ENCODE data around the gene EDEM2. TPM values are rescaled to one million over a fixed set of nuclear protein-coding genes. Genes with fewer than 3 reads are reported as not detected.
"Not testable (repeated sequence)": the region's sequence is repeated elsewhere in the genome, so short reads cannot be mapped to it uniquely, and the experiment has no call there.

The EDEM2 gene
- total RNA-seq, 2 donors from 2014 or later: 27.9 to 30.6 TPM

DNA sequence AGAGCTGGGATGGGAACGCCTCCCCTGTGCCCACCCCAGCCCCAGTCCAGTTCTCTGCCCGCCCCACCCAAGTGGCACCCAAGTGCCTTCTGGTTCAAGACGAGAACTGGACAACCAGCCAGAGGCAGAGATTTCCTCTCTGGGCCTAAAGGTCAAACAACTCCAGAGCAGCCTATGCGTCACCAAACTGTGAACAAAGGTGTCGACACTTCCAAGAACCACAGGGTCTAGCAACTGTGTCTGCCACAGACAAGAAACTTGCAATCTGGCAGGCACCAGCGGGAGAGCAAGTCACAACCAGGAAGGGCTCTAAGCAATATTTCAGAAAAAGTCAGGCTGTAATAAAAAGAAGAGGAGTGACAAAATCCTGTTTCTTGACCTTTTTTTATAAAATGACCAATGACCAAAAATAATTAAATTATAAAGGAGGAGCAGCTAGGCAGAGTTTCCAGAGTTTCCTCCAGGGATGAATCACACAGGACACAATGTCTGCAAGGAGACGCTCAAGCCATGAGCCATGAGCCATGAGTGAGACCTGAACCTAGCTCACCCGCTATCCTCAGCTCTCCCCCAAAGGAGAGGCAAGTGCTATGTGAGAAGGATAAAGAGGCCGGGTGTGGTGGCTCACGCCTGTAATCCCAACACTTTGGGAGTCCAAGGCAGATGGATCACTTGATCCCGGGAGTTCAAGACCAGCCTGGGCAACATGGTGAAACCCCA, 11.1 kb downstream of the EDEM2 start:
- intact Hi-C loops (cut with DNase I): no loop called here
- DNase-seq (ENCODE audit: low spot score): peak; percentile 91

DNA sequence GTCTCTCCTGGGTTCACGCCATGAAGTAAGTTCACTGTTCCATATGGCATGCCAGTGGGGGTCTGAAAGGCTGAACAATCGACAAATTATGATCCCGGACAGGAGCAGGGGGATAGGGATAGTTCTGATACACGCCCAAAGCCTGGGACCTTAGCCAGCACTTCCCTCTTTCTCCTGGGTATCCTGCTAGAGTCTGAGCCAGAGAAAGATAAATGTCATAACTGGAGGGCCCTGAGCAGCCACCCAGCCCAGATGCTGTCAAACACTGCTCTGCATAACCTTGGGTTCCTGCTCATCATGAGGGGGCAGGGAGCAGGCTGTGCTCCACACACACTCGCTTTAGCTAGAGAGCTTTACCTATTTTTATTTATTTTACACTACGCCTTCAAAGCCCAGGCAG, 12.3 kb downstream of the EDEM2 start:
- intact Hi-C loops (cut with DNase I): no loop called here
- peak; percentile 79 for DNase-seq (ENCODE audit: low spot score)

DNA sequence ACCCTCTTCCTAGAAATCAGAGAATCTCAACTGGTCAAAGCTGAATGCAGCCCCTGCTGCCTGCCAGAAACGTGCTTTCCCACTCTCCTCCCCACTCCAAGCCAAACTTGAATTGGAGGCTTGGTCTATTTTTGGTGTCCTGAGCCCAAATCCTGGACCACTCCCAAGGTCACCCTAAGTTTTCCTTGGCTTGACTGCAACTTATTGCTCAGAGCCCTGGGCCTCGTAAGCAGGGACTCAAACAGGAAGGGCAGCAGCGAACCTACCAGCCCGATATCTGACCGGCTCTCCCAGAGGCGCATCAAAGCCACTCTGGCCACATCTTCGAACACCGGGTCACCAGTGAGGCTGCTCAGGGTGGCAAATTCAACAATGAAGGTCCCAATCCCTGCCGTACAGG, 12.7 kb downstream of the EDEM2 start:
- intact Hi-C loops (cut with DNase I): no loop called here
- peak; percentile 89 for DNase-seq (ENCODE audit: low spot score)

DNA sequence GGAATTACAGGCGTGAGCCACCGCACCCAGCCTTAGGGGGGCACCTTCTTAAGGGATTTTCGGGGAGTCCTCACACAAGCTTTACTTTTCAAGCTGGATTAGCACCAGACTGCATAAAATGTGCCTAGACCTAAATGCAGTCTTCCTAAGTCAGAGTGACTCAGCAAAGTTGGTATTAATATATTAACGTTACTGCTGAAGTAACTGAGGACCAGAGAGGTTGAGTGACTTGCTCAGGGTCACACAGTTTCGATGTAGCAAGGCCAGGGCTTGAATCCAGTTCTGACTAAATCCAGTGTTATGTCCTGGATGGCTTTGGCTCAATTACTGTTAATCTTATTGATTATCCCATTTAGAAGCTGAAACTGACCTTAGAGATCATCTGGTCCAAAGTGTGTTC, 13.4 kb downstream of the EDEM2 start:
- DNase-seq (ENCODE audit: low spot score): no peak
- intact Hi-C loops (cut with DNase I): no loop called here

DNA sequence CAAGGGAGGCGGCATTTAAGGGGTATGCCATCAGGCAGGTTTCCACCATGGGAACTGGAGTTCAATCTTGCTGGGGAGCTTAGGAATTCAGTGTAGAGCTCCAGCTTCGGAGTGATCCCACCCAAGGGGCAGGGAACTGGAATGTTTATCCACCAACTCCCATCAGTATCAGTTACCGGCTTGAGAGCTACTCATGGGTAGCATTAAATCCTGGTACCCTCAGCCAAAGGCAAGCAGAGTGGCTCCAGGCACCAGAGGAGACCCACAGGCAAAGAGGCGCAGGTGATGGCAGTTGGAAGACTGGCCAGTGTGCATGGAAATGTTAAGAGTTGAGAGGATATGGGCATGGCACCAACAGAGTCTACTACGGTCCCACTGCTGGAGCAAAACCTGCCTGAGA, 14.1 kb downstream of the EDEM2 start:
- peak; percentile 54 for DNase-seq (ENCODE audit: low spot score)
- intact Hi-C loops (cut with DNase I): no loop called here

GRCh38 chr20:35131934-35132333, 15.2 kb downstream of the EDEM2 start:
- intact Hi-C loops (cut with DNase I): no loop called here
- DNase-seq (ENCODE audit: low spot score): no peak

DNA sequence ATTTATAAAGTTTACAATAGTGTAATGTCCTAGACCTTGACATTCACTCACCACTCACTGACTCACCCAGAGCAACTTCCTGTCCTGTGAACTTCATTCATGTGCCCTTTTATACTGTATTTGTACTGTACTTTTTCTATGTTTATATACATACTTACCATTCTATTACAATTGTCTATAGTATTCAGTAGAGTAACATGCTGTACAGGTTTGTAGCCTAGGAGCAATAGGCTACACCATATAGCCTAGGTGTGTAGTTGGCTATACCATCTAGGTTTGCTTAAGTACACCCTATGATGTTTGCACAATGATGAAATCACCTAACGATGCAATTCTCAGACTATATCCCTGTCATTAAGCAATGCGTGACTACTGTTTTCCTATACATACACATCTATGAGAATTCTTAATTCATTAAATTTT, 17.5 kb downstream of the EDEM2 start:
- intact Hi-C loops (cut with DNase I): no loop called here
- no peak for DNase-seq (ENCODE audit: low spot score)

DNA sequence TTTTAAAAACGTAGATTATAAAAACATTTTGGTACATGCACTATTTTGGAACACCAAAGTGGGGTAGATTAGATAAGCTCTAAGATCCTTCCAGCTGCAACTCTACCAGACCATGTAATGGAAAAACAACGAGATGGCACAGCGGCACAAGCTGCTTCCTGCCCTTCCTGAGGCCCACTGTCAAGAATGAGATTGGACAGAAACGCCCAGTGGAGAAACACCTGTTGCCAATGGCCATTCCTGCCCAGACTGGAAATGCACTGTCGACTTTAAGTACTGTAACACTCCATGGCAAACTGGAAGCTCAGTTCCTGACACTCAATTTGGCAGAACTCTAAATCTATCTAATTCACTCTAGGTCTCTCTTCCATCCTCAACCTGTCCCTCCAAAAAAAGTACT, 21.4 kb downstream of the EDEM2 start:
- no peak for DNase-seq (ENCODE audit: low spot score)
- intact Hi-C loops (cut with DNase I): no loop called here

- DNase-seq (ENCODE audit: low spot score): no peak
- intact Hi-C loops (cut with DNase I): no loop called here
Observed at GRCh38 chr20:35122756-35123405, 24.3 kb downstream of the EDEM2 start.

GRCh38 chr20:35121186-35121585, 25.9 kb downstream of the EDEM2 start:
- DNase-seq (ENCODE audit: low spot score): no peak
- intact Hi-C loops (cut with DNase I): no loop called here

DNA sequence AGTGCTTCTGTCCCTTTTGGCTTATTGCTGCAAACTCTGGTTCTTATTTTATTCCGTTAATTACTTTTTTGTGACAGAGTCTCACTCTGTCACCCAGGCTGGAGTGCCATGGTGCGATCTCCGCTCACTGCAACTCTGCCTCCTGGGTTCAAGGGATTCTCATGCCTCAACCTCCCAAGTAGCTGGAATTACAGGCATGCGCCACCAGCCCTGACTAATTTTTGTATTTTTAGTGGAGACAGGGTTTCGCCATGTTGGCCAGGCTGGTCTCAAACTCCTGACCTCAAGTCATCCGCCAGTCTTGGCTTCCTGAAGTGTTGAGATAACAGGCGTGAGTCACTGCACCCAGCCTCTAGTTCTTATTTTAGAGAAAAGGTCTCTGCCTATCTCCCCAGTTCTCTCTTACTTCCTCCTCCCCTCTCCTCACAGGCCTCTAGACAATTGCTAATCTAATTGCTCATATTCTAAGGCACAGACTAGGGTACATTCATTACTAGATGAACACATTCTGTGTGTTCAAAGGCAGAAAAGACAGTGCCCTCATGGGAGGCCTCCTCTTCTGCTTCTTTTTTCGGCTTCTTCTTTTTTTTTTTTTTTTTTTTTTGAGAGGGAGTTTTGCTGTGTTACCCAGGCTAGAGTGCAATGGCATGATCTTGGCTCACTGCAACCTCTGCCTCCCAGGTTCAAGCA, 27.0 kb downstream of the EDEM2 start:
- intact Hi-C loops (cut with DNase I): no loop called here
- peak; percentile 90 for DNase-seq (ENCODE audit: low spot score)

- intact Hi-C loops (cut with DNase I): no loop called here
- DNase-seq (ENCODE audit: low spot score): no peak
Observed at GRCh38 chr20:35117629-35118028, 29.5 kb downstream of the EDEM2 start.

GRCh38 chr20:35117196-35117595, 29.9 kb downstream of the EDEM2 start:
- intact Hi-C loops (cut with DNase I): no loop called here
- DNase-seq (ENCODE audit: low spot score): no peak

DNA sequence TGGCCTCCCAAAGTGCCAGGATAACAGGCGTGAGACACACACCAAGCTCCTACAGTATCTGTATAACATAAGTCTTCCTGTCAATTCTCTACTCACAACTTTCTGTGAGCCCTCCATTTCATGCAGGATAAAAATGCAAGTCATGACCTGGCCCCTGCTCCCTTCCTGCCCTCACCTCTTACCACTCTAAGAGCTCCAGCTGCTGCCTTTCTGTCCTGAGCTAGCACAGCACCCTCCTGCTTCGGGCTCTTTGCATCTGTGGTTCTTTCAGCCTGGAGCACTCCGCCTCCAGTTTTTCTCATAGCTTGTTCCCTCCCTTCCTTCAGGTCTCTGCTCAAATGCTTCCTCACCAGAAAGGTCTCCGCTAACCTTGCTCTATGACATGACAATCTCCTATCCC, 30.9 kb downstream of the EDEM2 start:
- intact Hi-C loops (cut with DNase I): no loop called here

DNA sequence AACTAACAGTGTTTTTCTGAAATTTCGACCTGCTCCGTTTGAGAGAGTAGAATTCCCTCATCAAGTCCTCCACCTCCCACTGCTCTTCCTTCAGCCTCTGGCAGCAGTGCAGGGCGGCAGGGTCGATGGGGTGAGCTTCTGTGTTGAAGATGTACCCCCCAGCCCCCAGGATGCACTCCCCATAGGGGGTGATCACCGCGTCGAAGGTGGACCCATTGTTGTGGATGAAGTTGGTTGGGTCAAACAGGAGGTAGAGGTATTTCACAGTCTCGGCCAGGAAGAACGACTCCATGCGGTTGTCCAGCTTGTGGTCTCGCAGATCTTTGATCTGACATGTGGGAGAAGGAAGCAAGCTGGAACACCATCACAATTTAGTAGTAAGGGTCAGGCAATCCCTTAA, 31.5 kb downstream of the EDEM2 start:
- intact Hi-C loops (cut with DNase I): no loop called here
- DNase-seq (ENCODE audit: low spot score): no peak

More for the DNA sequence above, 30.9 kb downstream of the EDEM2 start:
- no peak for DNase-seq (ENCODE audit: low spot score)

- intact Hi-C loops (cut with DNase I); DNase-seq (ENCODE audit: low spot score): not testable (repeated sequence)
Observed at GRCh38 chr20:35112276-35112675, 34.9 kb downstream of the EDEM2 start.

GRCh38 chr20:35111141-35111888, 35.8 kb downstream of the EDEM2 start:
- no peak for DNase-seq (ENCODE audit: low spot score)
- intact Hi-C loops (cut with DNase I): no loop called here

GRCh38 chr20:35108921-35109320, 38.2 kb downstream of the EDEM2 start:
- intact Hi-C loops (cut with DNase I): no loop called here
- no peak for DNase-seq (ENCODE audit: low spot score)

DNA sequence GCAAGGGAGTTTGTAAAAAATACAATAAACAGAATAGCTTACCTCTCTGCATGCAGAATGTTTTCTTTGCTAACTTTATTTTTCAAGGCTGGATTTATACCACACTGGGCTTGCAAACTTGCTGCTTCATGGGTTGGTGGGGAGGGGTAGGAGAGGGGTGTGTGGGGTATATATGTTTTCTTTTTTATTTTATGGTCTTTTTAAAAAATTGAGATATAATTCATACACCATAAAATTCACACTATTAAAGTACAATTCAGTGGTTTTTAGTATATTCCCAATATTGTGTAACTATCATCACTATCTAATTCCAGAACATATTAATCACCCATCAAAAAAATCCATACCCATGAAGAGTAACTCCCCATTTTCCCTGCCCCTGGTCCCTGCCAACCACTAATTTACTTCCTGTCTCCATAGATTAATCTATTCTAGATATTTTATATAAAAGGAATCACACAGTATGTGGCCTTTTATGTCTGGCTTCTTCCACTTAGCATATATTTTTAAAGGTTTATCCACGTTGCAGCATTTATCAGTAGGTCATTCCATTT, 40.2 kb downstream of the EDEM2 start:
- intact Hi-C loops (cut with DNase I): no loop called here
- DNase-seq (ENCODE audit: low spot score): no peak

All from posterior vena cava (tissue), 2 donors.